ENCODE data around the gene PHB1.

The PHB1 gene

DNA sequence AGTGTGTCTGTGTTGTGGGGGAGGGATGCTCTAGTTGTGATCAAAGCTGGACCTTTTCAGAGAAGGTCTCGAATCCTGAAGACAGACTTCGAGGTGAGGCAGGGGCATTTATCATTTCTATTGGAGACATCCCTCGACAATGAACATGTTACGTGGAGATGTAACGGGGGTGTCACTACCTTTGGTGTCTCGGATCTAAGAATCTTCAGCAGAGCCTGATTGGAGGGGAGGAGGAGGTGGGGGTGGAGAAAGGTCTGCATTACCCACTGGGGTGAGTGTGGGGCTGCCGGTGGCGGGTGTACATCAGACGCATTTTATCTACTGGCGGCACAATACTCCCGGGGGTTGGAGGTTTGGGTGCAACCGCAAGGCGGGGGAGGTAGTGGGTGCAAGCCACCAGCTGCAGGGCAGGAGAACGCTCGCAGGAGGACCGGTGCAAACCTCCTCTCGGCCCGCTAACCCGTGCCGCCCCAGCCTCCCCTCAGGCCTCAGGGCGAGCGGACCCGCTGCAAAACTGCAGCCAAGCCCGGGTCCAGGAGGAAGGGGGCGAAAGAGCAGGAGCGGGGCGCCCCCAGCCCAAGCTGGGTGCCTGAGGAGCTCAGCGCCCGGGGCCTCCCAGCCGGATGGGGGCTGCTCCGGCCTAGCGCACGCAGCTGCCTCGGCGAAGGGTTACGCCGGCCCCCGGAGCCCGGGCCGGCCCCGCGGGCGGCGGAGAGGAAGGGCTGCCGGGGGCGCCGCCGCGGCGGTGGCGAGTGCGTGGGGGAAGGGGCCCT lies 53.4 kb downstream of the PHB1 start:
- no peaks in the 10 kb centered on the region for H3K9me3 ChIP-seq
- peak overlapping the region; percentile 96 for H3K4me3 ChIP-seq
- peaks cover 62% of the 10 kb centered on the region for H3K4me1 ChIP-seq
- no peaks in the 10 kb centered on the region for H3K27me3 ChIP-seq
- no peak for TF ChIP-seq Cebpa-rat (IDR thresholded peaks at IDR 0.05)
- H3K9ac ChIP-seq, result peak overlapping the region; percentile 96
- no peaks in the 10 kb centered on the region for H3K36me3 ChIP-seq
- H3K4me2 ChIP-seq, result peak overlapping the region; percentile 95
- peaks cover 49% of the 10 kb centered on the region for H4K20me1 ChIP-seq
- H3K27ac ChIP-seq, result peak overlapping the region; percentile 98

DNA sequence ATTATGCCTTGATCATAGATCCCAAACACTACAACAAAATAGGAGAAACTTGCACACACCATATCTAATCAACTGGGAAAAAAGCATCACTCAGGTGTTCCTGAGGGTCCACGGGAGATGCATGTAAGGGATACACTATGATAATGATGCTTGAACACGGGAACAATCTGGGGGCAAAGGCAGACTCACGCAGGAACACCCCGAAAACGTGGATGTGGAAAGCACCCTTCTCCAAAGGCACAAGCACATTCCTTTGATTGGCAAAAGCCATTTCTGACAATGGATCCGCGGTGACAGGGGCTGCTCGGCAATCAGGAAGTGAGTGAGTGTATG lies 53.9 kb downstream of the PHB1 start:
- Histone ChIP-seq H3K9ac (peak overlapping the region; percentile 96), H4K20me1 (peaks cover 54% of the 10 kb centered on the region), H3K27ac (peak overlapping the region; percentile 98), H3K4me1 (peaks cover 57% of the 10 kb centered on the region), H3K4me2 (peak overlapping the region; percentile 95), H3K27me3 (no peaks in the 10 kb centered on the region), H3K36me3 (no peaks in the 10 kb centered on the region), H3K4me3 (peak overlapping the region; percentile 96), H3K9me3 (no peaks in the 10 kb centered on the region)
- no peak for TF ChIP-seq Cebpa-rat (IDR thresholded peaks at IDR 0.05)

DNA sequence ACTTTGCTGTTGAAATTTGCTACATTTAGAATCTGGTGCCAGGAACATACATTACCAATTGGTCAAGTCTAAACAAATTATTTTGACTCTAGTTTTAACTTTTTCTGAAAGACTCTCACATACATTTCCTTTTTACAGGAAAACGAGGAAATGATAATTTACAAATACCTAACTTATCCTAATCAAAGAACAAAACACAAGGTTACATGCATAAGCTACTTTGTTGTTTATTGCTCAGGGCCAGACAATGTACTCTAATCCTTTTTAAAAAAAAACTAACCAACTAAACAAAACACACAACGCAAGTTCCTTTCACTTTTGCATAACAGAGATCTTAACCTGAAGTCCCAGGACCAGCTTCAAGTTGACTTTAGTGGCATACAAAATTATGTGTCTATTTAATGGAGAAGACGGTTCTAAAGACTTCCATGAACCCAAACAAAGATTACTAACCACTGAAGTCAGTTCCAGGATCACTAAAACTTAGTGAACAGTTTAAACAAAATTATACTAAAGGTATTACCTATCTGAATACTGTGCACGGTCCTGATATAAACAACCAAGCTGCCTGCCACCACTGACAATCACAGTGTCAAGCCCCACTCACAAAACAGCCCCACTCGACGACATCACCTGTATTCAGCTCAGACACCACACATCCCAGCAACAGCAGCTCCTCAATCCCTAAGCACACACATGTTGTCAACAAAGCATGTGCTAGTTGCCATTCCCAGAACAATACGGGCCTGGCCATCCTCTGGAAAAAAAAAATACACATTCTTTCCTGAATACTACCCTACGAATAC lies 54.5 kb downstream of the PHB1 start:
- no peak for TF ChIP-seq Cebpa-rat (IDR thresholded peaks at IDR 0.05)
- H3K4me3 ChIP-seq, result peak overlapping the region; percentile 96
- H3K4me2 ChIP-seq, result peak overlapping the region; percentile 95
- no peaks in the 10 kb centered on the region for H3K9me3 ChIP-seq
- H3K27ac ChIP-seq, result peak overlapping the region; percentile 98; the same call in 1 of the 2 replicates
- no peaks in the 10 kb centered on the region for H3K36me3 ChIP-seq
- H4K20me1 ChIP-seq, result peaks cover 60% of the 10 kb centered on the region
- peaks cover 51% of the 10 kb centered on the region for H3K4me1 ChIP-seq
- no peaks in the 10 kb centered on the region for H3K27me3 ChIP-seq
- H3K9ac ChIP-seq, result peak overlapping the region; percentile 96

DNA sequence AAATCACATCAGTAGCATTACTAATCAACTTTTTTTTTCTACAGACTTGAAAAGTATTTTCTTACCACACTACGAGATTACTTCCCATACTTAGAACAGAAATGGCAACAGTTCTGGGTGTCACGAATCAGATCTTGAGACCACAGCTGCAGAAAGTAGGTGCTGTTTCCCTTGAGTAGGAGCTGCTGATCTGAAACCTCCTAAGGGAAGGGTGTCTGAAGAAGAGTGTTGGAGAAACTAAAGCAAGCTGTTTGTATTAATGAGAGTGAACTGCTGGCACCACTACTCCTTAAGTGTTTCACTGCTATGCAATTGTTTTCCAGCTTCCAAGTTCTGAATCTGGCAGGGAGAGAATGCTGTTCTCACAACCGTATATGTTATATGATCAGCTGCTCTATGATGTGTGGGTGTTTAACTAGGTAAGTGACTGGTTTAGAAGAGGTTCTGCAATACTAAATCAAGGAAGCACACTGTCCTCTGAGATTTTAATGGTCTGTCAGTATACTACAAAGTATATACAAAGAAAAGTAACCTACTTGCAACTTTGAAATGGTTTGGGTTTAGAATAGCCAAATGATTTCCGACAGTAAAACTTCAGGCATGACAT lies 55.9 kb downstream of the PHB1 start:
- Histone ChIP-seq H3K4me3 (no peak overlapping the region), H3K4me2 (peak overlapping the region; percentile 95), H3K4me1 (peaks cover 50% of the 10 kb centered on the region), H3K27ac (no peak overlapping the region), H3K9ac (no peak overlapping the region; the same call in 1 of the 2 replicates), H3K36me3 (no peaks in the 10 kb centered on the region), H4K20me1 (peaks cover 74% of the 10 kb centered on the region), H3K9me3 (no peaks in the 10 kb centered on the region), H3K27me3 (no peaks in the 10 kb centered on the region)
- no peak for TF ChIP-seq Cebpa-rat (IDR thresholded peaks at IDR 0.05)

DNA sequence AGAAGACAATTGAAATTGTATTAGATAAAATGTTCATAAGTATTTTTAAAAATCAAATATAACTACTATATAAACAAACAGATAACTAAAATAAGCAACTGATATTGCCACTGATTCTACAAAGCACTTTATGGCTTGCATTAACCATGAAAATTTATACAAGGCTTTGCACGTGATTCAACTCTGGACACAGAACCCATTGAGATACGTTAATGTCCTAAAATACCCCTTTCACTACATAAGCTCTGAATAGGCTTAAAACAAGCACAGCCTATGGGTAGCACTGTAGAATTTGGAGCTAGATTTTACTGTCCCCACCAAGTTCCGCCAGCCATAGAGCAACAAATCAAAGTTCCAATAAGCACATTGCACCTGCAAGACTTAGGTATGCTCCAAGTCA lies 57.2 kb downstream of the PHB1 start:
- Histone ChIP-seq H3K27ac (no peak overlapping the region), H3K9ac (no peak overlapping the region)

DNA sequence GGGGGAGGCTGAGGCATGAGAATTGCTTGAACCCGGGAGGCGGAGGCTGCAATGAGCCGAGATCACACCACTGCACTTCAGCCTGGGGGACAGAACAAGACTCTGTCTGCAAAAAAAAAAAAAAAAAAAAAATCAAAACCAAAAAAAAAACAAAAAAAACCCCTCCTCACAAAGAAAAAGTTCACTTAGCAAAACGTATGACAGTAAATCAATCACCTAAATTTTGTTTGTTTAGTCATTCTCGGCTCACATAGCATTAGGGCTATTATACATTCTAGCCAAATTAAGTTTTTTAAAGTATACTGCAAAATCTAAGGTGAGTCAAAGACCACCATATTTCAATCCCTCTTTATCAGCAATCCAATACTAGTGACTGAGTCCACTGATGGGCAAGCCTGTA lies 58.4 kb downstream of the PHB1 start:
- H3K27me3 ChIP-seq, result no peaks in the 10 kb centered on the region
- peaks cover 96% of the 10 kb centered on the region for H4K20me1 ChIP-seq
- H3K4me1 ChIP-seq, result peaks cover 41% of the 10 kb centered on the region
- no peak overlapping the region for H3K4me2 ChIP-seq
- no peaks in the 10 kb centered on the region for H3K36me3 ChIP-seq
- no peak overlapping the region for H3K9ac ChIP-seq
- no peak overlapping the region for H3K27ac ChIP-seq
- TF ChIP-seq Cebpa-rat (IDR thresholded peaks at IDR 0.05), result no peak
- peaks cover 4% of the 10 kb centered on the region; the same call in 1 of the 2 replicates for H3K9me3 ChIP-seq
- no peak overlapping the region for H3K4me3 ChIP-seq

More for the DNA sequence above, 57.2 kb downstream of the PHB1 start:
- H3K4me1 ChIP-seq, result peaks cover 43% of the 10 kb centered on the region
- H3K4me3 ChIP-seq, result no peak overlapping the region
- H4K20me1 ChIP-seq, result peaks cover 87% of the 10 kb centered on the region
- no peaks in the 10 kb centered on the region for H3K27me3 ChIP-seq
- no peak for TF ChIP-seq Cebpa-rat (IDR thresholded peaks at IDR 0.05)
- peaks cover 3% of the 10 kb centered on the region; the same call in 1 of the 2 replicates for H3K9me3 ChIP-seq
- H3K36me3 ChIP-seq, result no peaks in the 10 kb centered on the region
- H3K4me2 ChIP-seq, result peak overlapping the region; percentile 95

All from BLaER1 (cell line).